Kidney (tissue), 14 donors: ENCODE results near the gene ZNF467. TPM values are rescaled to one million over a fixed set of nuclear protein-coding genes. Genes with fewer than 3 reads are reported as not detected.

Source experiments
- DNase-seq, 5 donors: peaks; one replicate each; pipeline ENCODE4 v3.0.0-alpha.2; 2013 to 2020
- FAIRE-seq: peaks from 2 replicates; lab custom pipeline; 2012; peaks lifted over from hg19 to GRCh38; lab: Jason Lieb, UNC
- H3K27ac ChIP-seq, 2 donors: one replicate each; pipeline ENCODE4 v1.7.0; 2013; ENCODE audit warnings: low read depth in 2 of 2, low read length in 2 of 2, inconsistent platforms in 1 of 2
- H3K27me3 ChIP-seq: one replicate; pipeline ENCODE4 v1.7.1; 2013; ENCODE audit warnings: low read length, inconsistent platforms; ENCODE audit not compliant: control insufficient read depth, insufficient read depth
- H3K36me3 ChIP-seq, 3 donors: one replicate each; pipeline versions ENCODE4 v1.7.0 to v1.7.1; 2013; ENCODE audit warnings: low read length in 3 of 3, control low read depth in 1 of 3, inconsistent platforms in 1 of 3; ENCODE audit not compliant: insufficient read depth in 3 of 3, control insufficient read depth in 2 of 3
- H3K4me1 ChIP-seq, 3 donors: one replicate each; pipeline versions ENCODE4 v1.7.0 to v1.7.1; 2013; ENCODE audit warnings: low read length in 3 of 3, inconsistent platforms in 1 of 3, low read depth in 1 of 3; ENCODE audit not compliant: control insufficient read depth in 2 of 3, insufficient read depth in 2 of 3
- H3K4me3 ChIP-seq, 3 donors: one replicate each; pipeline versions ENCODE4 v1.7.0 to v1.8.1; 2013; ENCODE audit warnings: low read length in 3 of 3, control low read depth in 1 of 3, inconsistent platforms in 1 of 3
- H3K9ac ChIP-seq, 3 donors: one replicate each; pipeline versions ENCODE4 v1.7.0 to v1.7.1; 2013; ENCODE audit warnings: low read length in 3 of 3, control low read depth in 1 of 3, inconsistent platforms in 1 of 3
- H3K9me3 ChIP-seq, 3 donors: one replicate each; pipeline versions ENCODE4 v1.7.0 to v1.7.1; 2013; ENCODE audit warnings: low read length in 3 of 3, control low read depth in 1 of 3, inconsistent platforms in 1 of 3; ENCODE audit not compliant: control insufficient read depth in 2 of 3, insufficient read depth in 1 of 3
- CTCF ChIP-seq: IDR thresholded peaks from 3 replicates; pipeline ENCODE4 v1.5.1; 2012; ENCODE audit warnings: mild to moderate bottlenecking, moderate library complexity, borderline replicate concordance; ENCODE audit not compliant: insufficient read depth; ENCODE audit errors: extremely low read depth
- intact Hi-C: fragments of 100-400 bp; cut with DNase I; formaldehyde crosslinking; loops from one replicate; pipeline ENCODE4 v1.11.1; 2022
- polyA plus RNA-seq: library from polyadenylated mRNA; stranded (reverse); fragments of 350-450 nt; fragmentation: Illumina TruSeq; extraction: RNeasy Lipid Tissue Mini Kit (QIAGEN cat#74804); gene quantifications from one replicate; pipeline ENCODE4 v1.2.3, GENCODE V29; 2014; ENCODE audit warnings: low read depth, low replicate concordance; ENCODE audit not compliant: insufficient read depth
- total RNA-seq: library from RNA; stranded (reverse); fragmentation: NEBNext Ultra II Directional; extraction: Animal tissue kit (Norgen Biotek cat#: 25700); gene quantifications from one replicate; pipeline ENCODE4 v1.2.1, GENCODE V29; 2021
- donor health status: control.
- donor health status: control.
- donor health status: control.
- donor health status: control.
- donor health status: control.
- donor health status: DM: yes; HTN: yes; CAD: no.
- donor health status: Normal renal cell carcinoma (clear cell type).

ZNF467 gene
- total and polyA plus RNA-seq, 2 donors from 2014 or later: 15.0 to 24.5 TPM

- intact Hi-C loops: no loop called here
- H3K27ac ChIP-seq: no peak overlapping the region
- H3K9ac ChIP-seq: no peak overlapping the region
- H3K9me3 ChIP-seq: no peaks in the 10 kb centered on the region
- no peak for FAIRE-seq
- H3K4me1 ChIP-seq: peaks cover 0 to 21% (median 6%) of the 10 kb centered on the region in 3 donors
- no peak overlapping the region for H3K4me3 ChIP-seq
- H3K27me3 ChIP-seq: no peaks in the 10 kb centered on the region
- DNase-seq: no peak
- peaks cover 0 to 5% (median 0%) of the 10 kb centered on the region in 3 donors for H3K36me3 ChIP-seq
- TF ChIP-seq CTCF: no peak
These were observed 55.9 kb downstream of the ZNF467 start for GRCh38 chr7:149717481-149717880.

- H3K36me3 ChIP-seq: peaks cover 0 to 3% (median 0%) of the 10 kb centered on the region in 3 donors
- no peak overlapping the region for H3K27ac ChIP-seq
- intact Hi-C loops: no loop called here
- FAIRE-seq: no peak
- H3K4me1 ChIP-seq: peaks cover 0 to 21% (median 6%) of the 10 kb centered on the region in 3 donors
- no peak overlapping the region for H3K9ac ChIP-seq
- no peaks in the 10 kb centered on the region for H3K27me3 ChIP-seq
- H3K4me3 ChIP-seq: no peak overlapping the region
- no peak for TF ChIP-seq CTCF
- no peaks in the 10 kb centered on the region for H3K9me3 ChIP-seq
- no peak for DNase-seq
These were observed 56.5 kb downstream of the ZNF467 start for GRCh38 chr7:149716932-149717307.

GRCh38 chr7:149716007-149716931, 57.1 kb downstream of the ZNF467 start:
- Histone ChIP-seq H3K4me3 (peak overlapping the region in 2 of 3 donors; percentile 72 to 75), H3K27me3 (no peaks in the 10 kb centered on the region), H3K9me3 (no peaks in the 10 kb centered on the region), H3K36me3 (no peaks in the 10 kb centered on the region), H3K27ac (no peak overlapping the region), H3K9ac (peak overlapping the region in 1 of 3 donors; percentile 72), H3K4me1 (peaks cover 0 to 21% (median 6%) of the 10 kb centered on the region in 3 donors)
- TF ChIP-seq CTCF: no peak
- intact Hi-C loops: no loop called here
- no peak for DNase-seq
- FAIRE-seq: no peak
